Measurements from ENCODE around the gene PSMC5. TPM values are rescaled to one million over a fixed set of nuclear protein-coding genes. Genes with fewer than 3 reads are reported as not detected.
"Not testable (repeated sequence)": the region's sequence is repeated elsewhere in the genome, so short reads cannot be mapped to it uniquely, and the experiment has no call there.

The PSMC5 gene
- total RNA-seq, 2 experiments from 2014 or later = 155 to 157 TPM

DNA sequence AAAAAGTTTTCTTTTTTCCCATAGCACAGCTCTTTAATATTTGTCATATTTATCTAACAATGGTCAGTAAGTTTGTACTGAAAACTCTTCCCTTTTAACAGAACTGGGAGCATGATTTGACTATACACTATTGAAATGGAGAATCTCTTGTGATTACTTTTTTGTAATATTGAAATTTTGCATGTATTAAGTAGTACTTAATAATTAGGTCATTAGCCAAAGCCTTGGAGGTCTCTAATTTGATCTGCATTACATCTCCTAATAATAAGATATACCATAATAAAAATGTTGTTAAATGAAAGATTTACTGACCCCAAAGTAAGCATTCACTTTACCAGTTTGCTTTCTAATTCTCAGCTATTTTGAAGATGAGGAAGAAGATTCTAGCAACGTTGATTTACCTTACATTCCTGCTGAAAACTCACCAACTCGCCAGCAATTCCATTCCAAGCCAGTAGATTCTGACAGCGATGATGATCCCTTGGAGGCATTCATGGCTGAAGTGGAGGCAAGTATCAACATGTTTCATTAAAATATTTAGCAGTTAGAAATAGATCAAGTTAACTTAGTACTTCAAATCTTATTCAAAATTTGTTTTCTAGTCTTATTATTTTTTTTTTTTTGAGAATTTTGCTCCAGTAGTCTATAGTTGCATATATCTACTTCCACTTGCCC, 35.0 kb upstream of the PSMC5 start:
- peak overlapping the region; percentile 67 for H3K27ac Mint-ChIP-seq
- ChIA-PET CTCF (interaction anchor here (0.9 kb wide), 1 partner anchor 11 kb away, joined by 3 read pairs; no protein-coding TSS in a partner anchor), POLR2A (interaction anchor here (1.0 to 2.4 kb wide), 3 partner anchors 11 to 240 kb away, joined by 3 to 8 read pairs (median 3); partner anchors contain the start of genes CCDC47 and DDX42)
- intact Hi-C loops (cut with micrococcal nuclease) = no loop called here
- H3K4me3 Mint-ChIP-seq = no peak overlapping the region
- DNase-seq (no peak), ATAC-seq (no peak)
- TF ChIP-seq, protein P1, sequence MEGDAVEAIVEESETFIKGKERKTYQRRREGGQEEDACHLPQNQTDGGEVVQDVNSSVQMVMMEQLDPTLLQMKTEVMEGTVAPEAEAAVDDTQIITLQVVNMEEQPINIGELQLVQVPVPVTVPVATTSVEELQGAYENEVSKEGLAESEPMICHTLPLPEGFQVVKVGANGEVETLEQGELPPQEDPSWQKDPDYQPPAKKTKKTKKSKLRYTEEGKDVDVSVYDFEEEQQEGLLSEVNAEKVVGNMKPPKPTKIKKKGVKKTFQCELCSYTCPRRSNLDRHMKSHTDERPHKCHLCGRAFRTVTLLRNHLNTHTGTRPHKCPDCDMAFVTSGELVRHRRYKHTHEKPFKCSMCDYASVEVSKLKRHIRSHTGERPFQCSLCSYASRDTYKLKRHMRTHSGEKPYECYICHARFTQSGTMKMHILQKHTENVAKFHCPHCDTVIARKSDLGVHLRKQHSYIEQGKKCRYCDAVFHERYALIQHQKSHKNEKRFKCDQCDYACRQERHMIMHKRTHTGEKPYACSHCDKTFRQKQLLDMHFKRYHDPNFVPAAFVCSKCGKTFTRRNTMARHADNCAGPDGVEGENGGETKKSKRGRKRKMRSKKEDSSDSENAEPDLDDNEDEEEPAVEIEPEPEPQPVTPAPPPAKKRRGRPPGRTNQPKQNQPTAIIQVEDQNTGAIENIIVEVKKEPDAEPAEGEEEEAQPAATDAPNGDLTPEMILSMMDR (IDR thresholded peaks at IDR 0.05) = no peak
- no peaks in the 10 kb centered on the region for H3K27me3 Mint-ChIP-seq
- no peaks in the 10 kb centered on the region for H3K9me3 Mint-ChIP-seq
- H3K4me1 Mint-ChIP-seq (ENCODE audit: low read depth) = no peaks in the 10 kb centered on the region
- peaks cover 42% of the 10 kb centered on the region for H3K36me3 Mint-ChIP-seq (ENCODE audit: low read depth)

DNA sequence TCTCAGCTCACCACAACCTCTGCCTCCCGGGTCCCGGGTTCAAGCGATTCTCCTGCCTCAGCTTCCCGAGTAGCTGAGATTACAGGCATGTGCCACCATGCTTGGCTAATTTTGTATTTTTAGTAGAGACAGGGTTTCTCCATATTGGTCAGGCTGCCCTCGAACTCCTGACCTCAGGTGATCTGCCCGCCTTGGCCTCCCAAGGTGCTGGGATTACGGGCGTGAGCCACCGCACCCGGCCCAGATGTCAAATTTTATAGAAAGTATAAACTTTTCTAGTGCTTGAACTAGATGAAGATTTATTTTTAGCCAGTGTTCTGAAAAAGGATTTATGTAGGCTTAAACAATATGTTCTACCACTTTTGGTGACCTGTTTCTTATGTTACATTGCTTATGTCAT, 30.9 kb upstream of the PSMC5 start:
- CTCF ChIA-PET; H3K27me3 Mint-ChIP-seq; POLR2A ChIA-PET; H3K9me3 Mint-ChIP-seq; H3K4me1 Mint-ChIP-seq (ENCODE audit: low read depth); intact Hi-C loops (cut with micrococcal nuclease); H3K4me3 Mint-ChIP-seq; H3K27ac Mint-ChIP-seq; DNase-seq; ATAC-seq: not testable (repeated sequence)
- H3K36me3 Mint-ChIP-seq (ENCODE audit: low read depth) = peaks cover 58% of the 10 kb centered on the region

DNA sequence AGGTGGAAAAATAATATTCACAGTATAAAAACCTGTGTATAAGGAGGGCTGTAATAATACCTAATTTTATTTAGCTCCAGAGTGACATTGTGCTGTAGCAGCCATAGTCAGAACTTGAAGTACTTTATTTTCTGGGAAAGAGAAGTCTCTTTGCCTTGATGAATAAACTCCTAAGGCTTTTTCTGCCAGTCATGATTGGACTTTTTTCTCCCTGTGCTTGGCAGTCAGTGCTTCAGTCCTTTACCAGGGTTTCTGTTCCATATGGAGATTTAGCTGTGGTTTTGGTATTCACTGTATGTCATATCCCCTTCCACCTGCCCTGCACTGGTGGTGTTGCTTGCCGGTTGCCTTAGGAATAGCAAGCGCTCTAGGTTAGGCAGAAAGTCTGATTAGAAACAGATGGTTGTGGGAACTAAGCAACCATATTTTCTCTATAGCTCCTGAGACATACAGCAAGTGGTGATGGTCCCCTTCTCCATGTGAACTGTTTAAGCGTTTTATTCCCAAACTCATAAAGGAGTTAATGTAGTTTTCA, 28.6 kb upstream of the PSMC5 start:
- no peaks in the 10 kb centered on the region for H3K9me3 Mint-ChIP-seq
- intact Hi-C loops (cut with micrococcal nuclease) = no loop called here
- H3K36me3 Mint-ChIP-seq (ENCODE audit: low read depth) = peaks cover 54% of the 10 kb centered on the region
- no peak overlapping the region for H3K27ac Mint-ChIP-seq
- H3K27me3 Mint-ChIP-seq = no peaks in the 10 kb centered on the region
- CTCF ChIA-PET = interaction anchor here (1.3 kb wide), 1 partner anchor 12 kb away, joined by 4 read pairs; no protein-coding TSS in a partner anchor
- no peak for DNase-seq
- no peaks in the 10 kb centered on the region for H3K4me1 Mint-ChIP-seq (ENCODE audit: low read depth)
- no peak for ATAC-seq
- POLR2A ChIA-PET = interaction anchor here (0.6 to 1.3 kb wide), 4 partner anchors 10 to 69 kb away, joined by 3 to 4 read pairs (median 3); no protein-coding TSS in a partner anchor
- no peak overlapping the region for H3K4me3 Mint-ChIP-seq
- TF ChIP-seq, protein P1 (IDR thresholded peaks at IDR 0.05) = no peak

DNA sequence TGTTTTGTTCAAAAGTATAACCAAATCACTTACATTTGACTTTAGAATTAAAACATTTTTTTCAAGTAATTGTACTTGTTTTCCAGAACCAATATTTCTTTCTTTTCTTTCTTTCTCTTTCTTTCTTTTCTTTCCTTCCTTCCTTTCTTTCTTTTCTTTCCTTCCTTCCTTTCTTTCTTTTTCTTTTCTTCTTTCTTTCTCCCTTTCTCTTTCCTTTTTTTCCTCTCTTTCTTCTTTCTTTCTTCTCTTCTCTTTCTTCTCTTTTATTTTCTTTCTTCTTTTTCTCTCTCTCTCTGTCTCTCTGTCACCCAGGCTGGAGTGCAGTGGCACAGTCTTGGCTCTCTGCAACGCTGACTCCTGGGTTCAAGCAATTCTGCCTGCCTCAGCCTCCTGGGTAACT, 26.4 kb upstream of the PSMC5 start:
- CTCF ChIA-PET = interaction anchor here (1.5 to 2.2 kb wide), 2 partner anchors 10 to 26 kb away, joined by 5 to 6 read pairs; partner anchors contain the start of genes CCDC47 and DDX42
- DNase-seq (no peak), ATAC-seq (no peak)
- intact Hi-C loops (cut with micrococcal nuclease) = no loop called here
- Mint-ChIP-seq H3K4me1 (ENCODE audit: low read depth) (peaks cover 1% of the 10 kb centered on the region), H3K27me3 (no peaks in the 10 kb centered on the region), H3K4me3 (no peak overlapping the region), H3K27ac (no peak overlapping the region), H3K36me3 (ENCODE audit: low read depth) (peaks cover 46% of the 10 kb centered on the region), H3K9me3 (no peaks in the 10 kb centered on the region)
- POLR2A ChIA-PET = interaction anchor here (1.4 kb wide), 1 partner anchor 27 kb away, joined by 3 read pairs; the partner anchor contains the start of gene DDX42
- TF ChIP-seq, protein P1 (IDR thresholded peaks at IDR 0.05) = no peak

DNA sequence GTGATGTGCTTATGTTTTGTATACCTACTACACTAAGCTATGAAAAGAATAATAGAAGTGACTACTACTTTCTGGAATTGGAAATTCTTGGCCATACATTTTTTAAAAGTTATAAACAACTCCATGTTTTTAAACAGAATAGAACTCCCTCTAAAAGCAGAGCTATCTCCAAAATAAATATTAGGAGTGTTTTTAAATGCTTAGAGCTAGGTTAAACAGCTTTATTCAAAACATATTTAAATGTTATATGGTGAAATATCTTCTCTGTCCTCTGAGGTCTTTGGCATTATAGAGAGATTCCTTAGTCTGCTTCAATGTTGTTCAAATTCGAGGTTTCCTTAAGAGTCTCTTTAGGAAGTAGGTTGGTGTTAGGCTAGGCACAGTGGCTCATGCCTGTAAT, 22.9 kb upstream of the PSMC5 start:
- no peaks in the 10 kb centered on the region for H3K27me3 Mint-ChIP-seq
- H3K4me1 Mint-ChIP-seq (ENCODE audit: low read depth) = peaks cover 15% of the 10 kb centered on the region
- ChIA-PET CTCF (interaction anchor here (0.7 to 1.8 kb wide), 6 partner anchors 12 to 77 kb away, joined by 3 to 6 read pairs (median 4); no protein-coding TSS in a partner anchor), POLR2A (interaction anchor here (1.4 to 1.7 kb wide), 3 partner anchors 17 to 34 kb away, joined by 3 to 5 read pairs (median 3); partner anchors contain the start of gene PSMC5)
- DNase-seq (no peak), ATAC-seq (no peak)
- intact Hi-C loops (cut with micrococcal nuclease) = no loop called here
- H3K27ac Mint-ChIP-seq = peak overlapping the region; percentile 14
- H3K36me3 Mint-ChIP-seq (ENCODE audit: low read depth) = peaks cover 56% of the 10 kb centered on the region
- H3K4me3 Mint-ChIP-seq = no peak overlapping the region
- TF ChIP-seq, protein P1 (IDR thresholded peaks at IDR 0.05) = no peak
- H3K9me3 Mint-ChIP-seq = no peaks in the 10 kb centered on the region
